Measurements from ENCODE around the gene ADGB. TPM values are rescaled to one million over a fixed set of nuclear protein-coding genes. Genes with fewer than 3 reads are reported as not detected.

ADGB gene
- total RNA-seq, 1 experiment from 2014 or later: not detected

GRCh38 chr6:146592451-146592850, 6.3 kb upstream of the ADGB start:
- Mint-ChIP-seq H3K9me3 (ENCODE audit: low read depth, unreplicated experiment) (no peaks in the 10 kb centered on the region), H3K36me3 (ENCODE audit: insufficient read depth, unreplicated experiment) (no peaks in the 10 kb centered on the region), H3K4me3 (ENCODE audit: low read depth, unreplicated experiment) (no peak overlapping the region), H3K27me3 (ENCODE audit: unreplicated experiment) (no peaks in the 10 kb centered on the region), H3K27ac (ENCODE audit: unreplicated experiment) (no peak overlapping the region), H3K4me1 (ENCODE audit: low read depth, unreplicated experiment) (no peaks in the 10 kb centered on the region)
- BruUV-seq (replicated peaks): no TSS peak
- CTCF ChIA-PET: no interaction called here
- no peak for DNase-seq
- no peak for TF ChIP-seq CTCF (IDR thresholded peaks at IDR 0.05; ENCODE audit: unreplicated experiment)
- intact Hi-C loops (cut with micrococcal nuclease; ENCODE audit: unreplicated experiment): no loop called here

DNA sequence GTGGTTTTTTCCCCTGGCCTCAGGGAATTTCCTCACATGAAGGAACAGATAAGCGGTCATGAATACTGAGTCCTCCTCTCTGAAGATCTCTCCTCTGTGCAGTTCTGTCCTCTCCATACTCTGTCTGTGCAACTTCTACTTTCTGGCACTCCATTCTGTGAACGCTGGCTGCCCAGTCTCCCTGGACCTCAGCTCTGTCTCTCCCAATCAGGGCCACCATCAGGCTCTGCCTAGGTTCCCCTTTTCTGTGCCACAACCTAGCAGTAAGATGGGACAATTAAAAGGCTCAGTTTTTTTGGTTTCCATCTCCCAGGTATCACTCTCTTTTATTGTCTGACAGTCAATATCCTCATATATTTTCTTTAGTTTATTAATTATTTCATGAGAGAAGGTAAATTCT, 4.8 kb upstream of the ADGB start:
- H3K27ac Mint-ChIP-seq (ENCODE audit: unreplicated experiment): no peak overlapping the region

DNA sequence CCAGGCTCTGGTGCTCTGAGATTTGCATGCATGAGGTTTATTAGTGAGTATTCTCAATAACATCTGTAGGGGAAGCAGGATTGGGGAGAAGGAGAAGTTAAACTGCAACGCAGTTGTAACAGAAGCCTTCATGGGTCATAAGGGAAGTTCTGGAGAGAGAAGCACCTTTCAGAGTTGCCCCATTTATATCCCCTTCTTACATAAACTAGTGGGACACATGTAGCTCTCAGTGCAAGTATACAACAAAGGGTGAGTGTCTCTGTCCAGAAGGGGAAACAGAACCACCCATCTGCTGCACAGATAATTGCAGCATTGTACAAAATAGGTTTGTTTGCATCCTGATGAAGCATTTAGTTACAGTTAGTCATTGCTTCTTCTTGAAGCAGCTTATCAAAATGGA, 4.3 kb upstream of the ADGB start:
- no peak for DNase-seq
- intact Hi-C loops (cut with micrococcal nuclease; ENCODE audit: unreplicated experiment): no loop called here
- TF ChIP-seq CTCF (IDR thresholded peaks at IDR 0.05; ENCODE audit: unreplicated experiment): no peak
- Mint-ChIP-seq H3K4me3 (ENCODE audit: low read depth, unreplicated experiment) (no peak overlapping the region), H3K9me3 (ENCODE audit: low read depth, unreplicated experiment) (no peaks in the 10 kb centered on the region), H3K4me1 (ENCODE audit: low read depth, unreplicated experiment) (no peaks in the 10 kb centered on the region), H3K27ac (ENCODE audit: unreplicated experiment) (no peak overlapping the region), H3K27me3 (ENCODE audit: unreplicated experiment) (no peaks in the 10 kb centered on the region), H3K36me3 (ENCODE audit: insufficient read depth, unreplicated experiment) (no peaks in the 10 kb centered on the region)
- CTCF ChIA-PET: no interaction called here
- BruUV-seq (replicated peaks): no TSS peak

More for the DNA sequence above, 4.8 kb upstream of the ADGB start:
- DNase-seq: no peak
- intact Hi-C loops (cut with micrococcal nuclease; ENCODE audit: unreplicated experiment): no loop called here
- no peak for TF ChIP-seq CTCF (IDR thresholded peaks at IDR 0.05; ENCODE audit: unreplicated experiment)
- Mint-ChIP-seq H3K9me3 (ENCODE audit: low read depth, unreplicated experiment) (no peaks in the 10 kb centered on the region), H3K4me3 (ENCODE audit: low read depth, unreplicated experiment) (no peak overlapping the region), H3K27me3 (ENCODE audit: unreplicated experiment) (no peaks in the 10 kb centered on the region), H3K4me1 (ENCODE audit: low read depth, unreplicated experiment) (no peaks in the 10 kb centered on the region), H3K36me3 (ENCODE audit: insufficient read depth, unreplicated experiment) (no peaks in the 10 kb centered on the region)
- CTCF ChIA-PET: no interaction called here
- BruUV-seq (replicated peaks): no TSS peak

DNA sequence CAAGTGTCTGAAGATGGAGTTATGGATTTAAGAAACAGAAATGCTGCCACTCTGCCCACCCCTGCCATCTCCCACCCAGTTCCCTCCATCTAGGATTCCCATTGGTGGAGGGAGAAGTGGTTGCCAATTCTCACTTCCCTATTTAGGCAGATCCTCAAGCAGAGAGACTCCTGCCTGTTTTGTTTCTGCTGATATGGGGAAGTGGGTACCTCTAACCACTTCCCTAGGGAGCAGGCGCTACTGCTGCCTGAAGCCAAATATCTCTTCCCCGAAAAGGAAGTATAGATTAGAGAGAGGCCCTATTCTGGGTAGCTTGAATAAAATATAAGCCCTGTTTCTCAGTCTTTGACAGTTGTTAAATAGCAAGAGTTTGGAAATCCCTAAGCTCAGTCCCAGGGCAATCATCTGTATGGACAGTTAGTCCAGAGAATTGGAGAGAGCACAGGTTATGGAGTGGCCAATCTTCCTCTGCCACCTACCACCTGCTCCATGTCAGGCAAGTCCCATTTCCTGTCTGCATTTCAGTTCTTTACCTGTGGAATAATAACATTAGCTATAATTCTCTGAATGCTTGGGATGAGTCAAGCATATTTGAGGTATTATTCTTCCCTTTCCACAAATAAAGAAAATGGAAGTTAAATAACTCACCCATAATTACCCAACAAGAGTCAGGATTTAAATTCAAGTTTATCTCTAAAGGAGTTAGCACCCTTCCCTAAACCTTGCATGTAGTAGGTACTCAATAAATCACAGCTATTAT, 2.6 kb upstream of the ADGB start:
- CTCF ChIA-PET: no interaction called here
- no peak for DNase-seq
- intact Hi-C loops (cut with micrococcal nuclease; ENCODE audit: unreplicated experiment): no loop called here

More for the DNA sequence above, 2.6 kb upstream of the ADGB start:
- no peaks in the 10 kb centered on the region for H3K4me1 Mint-ChIP-seq (ENCODE audit: low read depth, unreplicated experiment)
- TF ChIP-seq CTCF (IDR thresholded peaks at IDR 0.05; ENCODE audit: unreplicated experiment): no peak
- H3K27me3 Mint-ChIP-seq (ENCODE audit: unreplicated experiment): no peaks in the 10 kb centered on the region
- no peaks in the 10 kb centered on the region for H3K36me3 Mint-ChIP-seq (ENCODE audit: insufficient read depth, unreplicated experiment)
- BruUV-seq (replicated peaks): no TSS peak
- no peak overlapping the region for H3K27ac Mint-ChIP-seq (ENCODE audit: unreplicated experiment)
- H3K4me3 Mint-ChIP-seq (ENCODE audit: low read depth, unreplicated experiment): no peak overlapping the region
- H3K9me3 Mint-ChIP-seq (ENCODE audit: low read depth, unreplicated experiment): no peaks in the 10 kb centered on the region

Data from Calu3 (cell line).